Ishikawa (cell line): ENCODE results near the gene ZNF880.
A peak's percentile ranks its signal among the peaks of the same experiment; 100 is the strongest.

Source experiments
- CEBPB ChIP-seq: IDR thresholded peaks from 2 replicates; pipeline ENCODE4 v1.6.1; 2012
- EGR1 ChIP-seq: IDR thresholded peaks from 2 replicates; pipeline ENCODE4 v1.6.1; 2012
- EP300 ChIP-seq: IDR thresholded peaks from 2 replicates; pipeline ENCODE4 v1.6.1; 2012; ENCODE audit warnings: borderline replicate concordance
- FOXM1 ChIP-seq: IDR thresholded peaks from 2 replicates; pipeline ENCODE4 v1.6.1; 2012; ENCODE audit warnings: low read depth, borderline replicate concordance
- MAX ChIP-seq: IDR thresholded peaks from 2 replicates; pipeline ENCODE4 v1.6.1; 2012
- NFIC ChIP-seq: IDR thresholded peaks from 2 replicates; pipeline ENCODE4 v1.6.1; 2012
- RAD21 ChIP-seq: IDR thresholded peaks from 2 replicates; pipeline ENCODE4 v1.6.1; 2012; ENCODE audit warnings: low read depth
- TAF1 ChIP-seq: IDR thresholded peaks from 2 replicates; pipeline ENCODE4 v1.6.1; 2012; ENCODE audit warnings: low read depth, mild to moderate bottlenecking
- TEAD4 ChIP-seq: IDR thresholded peaks from 2 replicates; pipeline ENCODE4 v1.6.1; 2012
- YY1 ChIP-seq: IDR thresholded peaks from 2 replicates; pipeline ENCODE4 v1.6.1; 2012; ENCODE audit warnings: low read depth
- TF ChIP-seq, protein P1 (sequence below): IDR thresholded peaks from 2 replicates; pipeline ENCODE4 v1.6.1; 2012; ENCODE audit warnings: low read depth, mild to moderate bottlenecking
- TF ChIP-seq, protein P2 (sequence below): IDR thresholded peaks from 2 replicates; pipeline ENCODE4 v1.6.1; 2012

- TF ChIP-seq FOXM1, result no peak
- TF ChIP-seq EP300, result no peak
- no peak for TF ChIP-seq NFIC
- 0 out of 2 replicates have a peak, but pooled peaks have one; percentile 2 for TF ChIP-seq RAD21
- TF ChIP-seq MAX, result no peak
- no peak for TF ChIP-seq CEBPB
- TF ChIP-seq, protein P1, sequence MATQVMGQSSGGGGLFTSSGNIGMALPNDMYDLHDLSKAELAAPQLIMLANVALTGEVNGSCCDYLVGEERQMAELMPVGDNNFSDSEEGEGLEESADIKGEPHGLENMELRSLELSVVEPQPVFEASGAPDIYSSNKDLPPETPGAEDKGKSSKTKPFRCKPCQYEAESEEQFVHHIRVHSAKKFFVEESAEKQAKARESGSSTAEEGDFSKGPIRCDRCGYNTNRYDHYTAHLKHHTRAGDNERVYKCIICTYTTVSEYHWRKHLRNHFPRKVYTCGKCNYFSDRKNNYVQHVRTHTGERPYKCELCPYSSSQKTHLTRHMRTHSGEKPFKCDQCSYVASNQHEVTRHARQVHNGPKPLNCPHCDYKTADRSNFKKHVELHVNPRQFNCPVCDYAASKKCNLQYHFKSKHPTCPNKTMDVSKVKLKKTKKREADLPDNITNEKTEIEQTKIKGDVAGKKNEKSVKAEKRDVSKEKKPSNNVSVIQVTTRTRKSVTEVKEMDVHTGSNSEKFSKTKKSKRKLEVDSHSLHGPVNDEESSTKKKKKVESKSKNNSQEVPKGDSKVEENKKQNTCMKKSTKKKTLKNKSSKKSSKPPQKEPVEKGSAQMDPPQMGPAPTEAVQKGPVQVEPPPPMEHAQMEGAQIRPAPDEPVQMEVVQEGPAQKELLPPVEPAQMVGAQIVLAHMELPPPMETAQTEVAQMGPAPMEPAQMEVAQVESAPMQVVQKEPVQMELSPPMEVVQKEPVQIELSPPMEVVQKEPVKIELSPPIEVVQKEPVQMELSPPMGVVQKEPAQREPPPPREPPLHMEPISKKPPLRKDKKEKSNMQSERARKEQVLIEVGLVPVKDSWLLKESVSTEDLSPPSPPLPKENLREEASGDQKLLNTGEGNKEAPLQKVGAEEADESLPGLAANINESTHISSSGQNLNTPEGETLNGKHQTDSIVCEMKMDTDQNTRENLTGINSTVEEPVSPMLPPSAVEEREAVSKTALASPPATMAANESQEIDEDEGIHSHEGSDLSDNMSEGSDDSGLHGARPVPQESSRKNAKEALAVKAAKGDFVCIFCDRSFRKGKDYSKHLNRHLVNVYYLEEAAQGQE, result no peak
- TF ChIP-seq TAF1, result no peak
- no peak for TF ChIP-seq YY1
- no peak for TF ChIP-seq EGR1
- no peak for TF ChIP-seq TEAD4
- TF ChIP-seq, protein P2, sequence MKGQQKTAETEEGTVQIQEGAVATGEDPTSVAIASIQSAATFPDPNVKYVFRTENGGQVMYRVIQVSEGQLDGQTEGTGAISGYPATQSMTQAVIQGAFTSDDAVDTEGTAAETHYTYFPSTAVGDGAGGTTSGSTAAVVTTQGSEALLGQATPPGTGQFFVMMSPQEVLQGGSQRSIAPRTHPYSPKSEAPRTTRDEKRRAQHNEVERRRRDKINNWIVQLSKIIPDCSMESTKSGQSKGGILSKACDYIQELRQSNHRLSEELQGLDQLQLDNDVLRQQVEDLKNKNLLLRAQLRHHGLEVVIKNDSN, result no peak
Observed at GRCh38 chr19:52351512-52351911, 18.2 kb upstream of the ZNF880 start.
